ENCODE results near the gene STAT3.

The STAT3 gene

GRCh38 chr17:42311240-42312034 lies 76.8 kb downstream of the STAT3 start:
- H3K36me3 ChIP-seq (ENCODE audit: insufficient read depth) = no peaks in the 10 kb centered on the region
- no peaks in the 10 kb centered on the region for H3K79me2 ChIP-seq (ENCODE audit: insufficient read depth, low read depth)
- peaks cover 11% of the 10 kb centered on the region for H3K4me1 ChIP-seq (ENCODE audit: low read depth, poor library complexity, severe bottlenecking)
- no peak overlapping the region for H3K9ac ChIP-seq
- no peak overlapping the region for H3K4me2 ChIP-seq
- no peak overlapping the region for H3K27ac ChIP-seq
- no peak for TF ChIP-seq CTCF (conservative IDR thresholded peaks at IDR 0.05; ENCODE audit: low read depth, low read length)
- no peaks in the 10 kb centered on the region for H4K20me1 ChIP-seq (ENCODE audit: insufficient read depth)
- H3K4me3 ChIP-seq (IDR thresholded peaks at IDR 0.05; ENCODE audit: insufficient read depth, low read depth, low read length) = no peak overlapping the region
- H2AFZ ChIP-seq (ENCODE audit: low read depth) = no peak overlapping the region
- no peaks in the 10 kb centered on the region for H3K27me3 ChIP-seq (ENCODE audit: insufficient read depth, low read depth)

- no peak overlapping the region for H3K9ac ChIP-seq
- TF ChIP-seq CTCF (conservative IDR thresholded peaks at IDR 0.05; ENCODE audit: low read depth, low read length) = no peak
- H3K4me1 ChIP-seq (ENCODE audit: low read depth, poor library complexity, severe bottlenecking) = peaks cover 9% of the 10 kb centered on the region
- no peak overlapping the region for H2AFZ ChIP-seq (ENCODE audit: low read depth)
- no peaks in the 10 kb centered on the region for H4K20me1 ChIP-seq (ENCODE audit: insufficient read depth)
- no peaks in the 10 kb centered on the region for H3K79me2 ChIP-seq (ENCODE audit: insufficient read depth, low read depth)
- H3K4me2 ChIP-seq = no peak overlapping the region
- no peaks in the 10 kb centered on the region; the same call in 1 of the 2 replicates for H3K27me3 ChIP-seq (ENCODE audit: insufficient read depth, low read depth)
- H3K27ac ChIP-seq = no peak overlapping the region
- no peak overlapping the region for H3K4me3 ChIP-seq (IDR thresholded peaks at IDR 0.05; ENCODE audit: insufficient read depth, low read depth, low read length)
- no peaks in the 10 kb centered on the region for H3K36me3 ChIP-seq (ENCODE audit: insufficient read depth)
These were observed 77.4 kb downstream of the STAT3 start for GRCh38 chr17:42310787-42311215.

GRCh38 chr17:42309986-42310786 lies 78.1 kb downstream of the STAT3 start:
- TF ChIP-seq CTCF (conservative IDR thresholded peaks at IDR 0.05; ENCODE audit: low read depth, low read length) = no peak
- Histone ChIP-seq H2AFZ (ENCODE audit: low read depth) (no peak overlapping the region), H3K4me2 (no peak overlapping the region), H3K36me3 (ENCODE audit: insufficient read depth) (no peaks in the 10 kb centered on the region), H3K79me2 (ENCODE audit: insufficient read depth, low read depth) (no peaks in the 10 kb centered on the region), H3K4me1 (ENCODE audit: low read depth, poor library complexity, severe bottlenecking) (peaks cover 3% of the 10 kb centered on the region), H3K4me3 (IDR thresholded peaks at IDR 0.05; ENCODE audit: insufficient read depth, low read depth, low read length) (no peak overlapping the region), H3K9ac (no peak overlapping the region), H3K27ac (no peak overlapping the region), H4K20me1 (ENCODE audit: insufficient read depth) (no peaks in the 10 kb centered on the region), H3K27me3 (ENCODE audit: insufficient read depth, low read depth) (no peaks in the 10 kb centered on the region; the same call in 1 of the 2 replicates)

GRCh38 chr17:42309142-42309541 lies 79.1 kb downstream of the STAT3 start:
- no peak overlapping the region for H3K9ac ChIP-seq
- no peak overlapping the region for H2AFZ ChIP-seq (ENCODE audit: low read depth)
- no peaks in the 10 kb centered on the region for H3K4me1 ChIP-seq (ENCODE audit: low read depth, poor library complexity, severe bottlenecking)
- no peak overlapping the region for H3K4me3 ChIP-seq (IDR thresholded peaks at IDR 0.05; ENCODE audit: insufficient read depth, low read depth, low read length)
- no peaks in the 10 kb centered on the region for H3K79me2 ChIP-seq (ENCODE audit: insufficient read depth, low read depth)
- no peaks in the 10 kb centered on the region for H4K20me1 ChIP-seq (ENCODE audit: insufficient read depth)
- no peak overlapping the region for H3K4me2 ChIP-seq
- H3K27ac ChIP-seq = no peak overlapping the region
- no peaks in the 10 kb centered on the region; the same call in 1 of the 2 replicates for H3K27me3 ChIP-seq (ENCODE audit: insufficient read depth, low read depth)
- no peak for TF ChIP-seq CTCF (conservative IDR thresholded peaks at IDR 0.05; ENCODE audit: low read depth, low read length)
- no peaks in the 10 kb centered on the region for H3K36me3 ChIP-seq (ENCODE audit: insufficient read depth)
